GM12874 (cell line): ENCODE measurements around the gene CXCL17.

Experiments
- CTCF ChIP-seq: IDR thresholded peaks from 2 replicates; pipeline ENCODE4 v1.5.1; 2011; ENCODE audit warnings: low read depth, mild to moderate bottlenecking, control low read depth, low read length, moderate library complexity; ENCODE audit not compliant: insufficient read depth

Gene CXCL17

GRCh38 chr19:42442833-42443232, at the start of gene CXCL17:
TSS of gene CXCL17 (minus strand) at chr19:42442946. CDS start at chr19:42442832, 114 bp downstream.
- TF ChIP-seq CTCF, result no peak

GRCh38 chr19:42488783-42489521, 46.2 kb upstream of the CXCL17 start:
- no peak for TF ChIP-seq CTCF

GRCh38 chr19:42487798-42488178, 45.0 kb upstream of the CXCL17 start:
- TF ChIP-seq CTCF, result no peak

GRCh38 chr19:42487032-42487797, 44.5 kb upstream of the CXCL17 start:
- TF ChIP-seq CTCF, result no peak

- TF ChIP-seq CTCF, result no peak
Measured at GRCh38 chr19:42480335-42481095, 37.8 kb upstream of the CXCL17 start.

GRCh38 chr19:42479736-42480135, 37.0 kb upstream of the CXCL17 start:
- TF ChIP-seq CTCF, result no peak

- TF ChIP-seq CTCF, result no peak
Measured at GRCh38 chr19:42478765-42479311, 36.1 kb upstream of the CXCL17 start.
